ENCODE data around the gene CEP78.
A peak's percentile ranks its signal among the peaks of the same experiment; 100 is the strongest.

Gene CEP78

GRCh38 chr9:78288214-78288892 is 52.5 kb downstream of the CEP78 start:
- DNase-seq: peak in 1 of 2 experiments; percentile 2

- no peak for DNase-seq
Observed at GRCh38 chr9:78289474-78289873, 53.6 kb downstream of the CEP78 start.

GRCh38 chr9:78291240-78291925 is 55.5 kb downstream of the CEP78 start:
- no peak for DNase-seq

GRCh38 chr9:78292026-78292425 is 56.2 kb downstream of the CEP78 start:
- no peak for DNase-seq

GRCh38 chr9:78292716-78293497 is 57.0 kb downstream of the CEP78 start:
- DNase-seq: no peak

- DNase-seq: no peak
Observed at GRCh38 chr9:78294290-78295176, 58.7 kb downstream of the CEP78 start.

GRCh38 chr9:78295177-78295575 is 59.3 kb downstream of the CEP78 start:
- DNase-seq: no peak

- DNase-seq: no peak
Observed at GRCh38 chr9:78295731-78296130, 59.9 kb downstream of the CEP78 start.

- DNase-seq: peak in 1 of 2 experiments; percentile 49
Observed at GRCh38 chr9:78296201-78296892, 60.5 kb downstream of the CEP78 start.

GRCh38 chr9:78296893-78297671 is 61.2 kb downstream of the CEP78 start, which contains the start of gene PSAT1:
Gene PSAT1 (plus strand): TSS chr9:78297125. CDS start chr9:78297211, 86 bp downstream.
- peak; percentile 87 to 92 for DNase-seq

- no peak for DNase-seq
Observed at GRCh38 chr9:78297672-78297961, 61.7 kb downstream of the CEP78 start.

- DNase-seq: peak in 1 of 2 experiments; percentile 43
Observed at GRCh38 chr9:78298046-78298765, 62.3 kb downstream of the CEP78 start.

GRCh38 chr9:78300209-78300608 is 64.3 kb downstream of the CEP78 start:
- no peak for DNase-seq

GRCh38 chr9:78301466-78301865 is 65.6 kb downstream of the CEP78 start:
- DNase-seq: no peak

- DNase-seq: no peak
Observed at GRCh38 chr9:78303377-78304062, 67.6 kb downstream of the CEP78 start.

GRCh38 chr9:78304357-78304756 is 68.5 kb downstream of the CEP78 start:
- DNase-seq: no peak

- no peak for DNase-seq
Observed at GRCh38 chr9:78306222-78307076, 70.6 kb downstream of the CEP78 start.

- DNase-seq: no peak
Observed at GRCh38 chr9:78307360-78307759, 71.5 kb downstream of the CEP78 start.

GRCh38 chr9:78309066-78309465 is 73.2 kb downstream of the CEP78 start:
- DNase-seq: no peak
